T-helper 17 cell (primary cell): ENCODE data around the gene ELF2. TPM values are rescaled to one million over a fixed set of nuclear protein-coding genes. Genes with fewer than 3 reads are reported as not detected.
"Not testable (repeated sequence)": the region's sequence is repeated elsewhere in the genome, so short reads cannot be mapped to it uniquely, and the experiment has no call there.

Experiments
- ATAC-seq: fragments of 150-1000 bp; cut with Tn5 transposase; 2 replicates; pipeline ENCODE4 v1.10.0; 2021; ENCODE audit warnings: mild to moderate bottlenecking, moderate library complexity
- DNase-seq, 3 donors: peaks; one replicate each; pipeline versions ENCODE4 v3.0.0 to v3.0.0-alpha.2; 2020 to 2021
- H3K9me3 ChIP-seq: one replicate; pipeline ENCODE4 v1.7.0; 2013; ENCODE audit warnings: low read length, mild to moderate bottlenecking; ENCODE audit not compliant: control insufficient read depth, poor library complexity, severe bottlenecking
- H3K27ac Mint-ChIP-seq: one replicate; pipeline ENCODE4 v1.8.0; 2022; ENCODE audit warnings: mild to moderate bottlenecking, moderate library complexity, mixed read lengths
- H3K27me3 Mint-ChIP-seq: one replicate; pipeline ENCODE4 v1.8.0; 2022; ENCODE audit warnings: mixed read lengths
- H3K36me3 Mint-ChIP-seq: one replicate; pipeline ENCODE4 v1.8.0; 2022; ENCODE audit warnings: low read depth, mixed read lengths
- H3K4me1 Mint-ChIP-seq: one replicate; pipeline ENCODE4 v1.8.0; 2022; ENCODE audit warnings: mild to moderate bottlenecking, mixed read lengths
- H3K4me3 Mint-ChIP-seq: one replicate; pipeline ENCODE4 v1.8.0; 2022; ENCODE audit warnings: mild to moderate bottlenecking, moderate library complexity, mixed read lengths
- total RNA-seq, 4 donors: library from RNA in 2 of 4; stranded (reverse) in 2 of 4; gene quantifications; one replicate each; pipeline ENCODE4 v1.2.3 and lab custom pipeline; 2022 to 2026

ELF2 gene
- total RNA-seq, 2 donors from 2014 or later = 59.8 to 80.6 TPM

DNA sequence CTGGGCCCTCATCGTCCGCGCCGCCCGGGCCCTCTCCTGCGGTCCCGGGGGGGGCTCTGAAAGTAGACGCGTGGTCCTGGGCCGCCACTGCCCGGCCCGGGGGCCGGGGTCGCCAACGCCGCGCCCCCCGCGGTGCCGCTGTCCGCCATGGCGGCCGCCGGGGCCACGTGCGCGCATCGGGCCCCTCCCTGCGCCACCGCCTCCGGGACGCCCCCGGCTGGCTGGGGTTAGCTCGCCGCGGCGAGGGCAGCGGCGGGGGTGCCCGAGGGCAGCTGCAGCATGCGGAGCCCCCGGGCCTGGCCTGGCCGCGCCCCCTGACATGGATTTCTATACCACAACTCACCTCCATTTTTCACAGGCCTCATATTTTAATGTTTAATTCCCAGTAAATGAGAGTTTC, 61.8 kb downstream of the ELF2 start:
- DNase-seq (no peak), ATAC-seq (no peak)
- H3K36me3 Mint-ChIP-seq = peaks cover 3% of the 10 kb centered on the region
- H3K27ac Mint-ChIP-seq = no peak overlapping the region
- no peaks in the 10 kb centered on the region for H3K9me3 ChIP-seq
- H3K27me3 Mint-ChIP-seq = no peaks in the 10 kb centered on the region
- peaks cover 6% of the 10 kb centered on the region for H3K4me1 Mint-ChIP-seq
- H3K4me3 Mint-ChIP-seq = no peak overlapping the region

DNA sequence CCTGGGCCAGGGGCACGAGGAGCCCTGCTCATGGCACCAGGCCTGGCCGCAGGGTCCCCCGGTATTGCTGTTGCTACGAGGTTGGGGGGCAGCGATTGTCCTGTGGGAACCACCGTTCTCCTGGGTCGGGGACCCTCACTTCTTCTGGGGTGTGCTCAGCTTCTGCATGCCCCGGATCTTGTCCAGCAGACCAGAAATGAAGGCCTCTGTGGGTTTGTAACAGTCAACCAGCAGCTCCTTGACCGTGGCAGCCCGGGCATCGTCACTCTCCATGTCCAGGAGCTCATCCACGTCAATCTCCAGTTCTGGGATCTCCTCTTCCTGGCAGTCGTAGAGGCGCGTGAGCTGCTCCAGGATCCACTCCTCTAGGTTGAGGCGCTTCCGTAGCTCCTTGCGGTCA, 62.2 kb downstream of the ELF2 start:
- ATAC-seq, H3K27me3 Mint-ChIP-seq, H3K36me3 Mint-ChIP-seq, H3K4me3 Mint-ChIP-seq, H3K9me3 ChIP-seq, DNase-seq, H3K4me1 Mint-ChIP-seq, H3K27ac Mint-ChIP-seq: not testable (repeated sequence)

DNA sequence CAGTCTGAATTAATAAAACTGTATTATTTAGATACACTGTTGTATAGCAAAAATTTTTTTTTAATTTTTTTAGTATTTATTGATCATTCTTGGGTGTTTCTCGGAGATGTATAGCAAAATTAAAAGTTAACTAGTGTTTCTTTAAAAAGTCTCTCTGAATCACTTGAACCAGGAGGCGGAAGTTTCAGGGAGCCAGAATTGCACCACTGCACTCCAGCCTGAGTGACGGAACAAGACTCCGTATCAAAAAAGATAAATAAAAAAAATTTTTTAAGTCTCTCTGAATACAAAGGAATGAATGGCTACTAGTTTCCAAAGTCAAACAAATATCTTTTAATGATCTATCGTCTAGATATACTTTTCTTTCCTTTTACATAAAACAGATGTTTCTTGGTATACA, 64.4 kb downstream of the ELF2 start:
- H3K4me1 Mint-ChIP-seq = peaks cover 2% of the 10 kb centered on the region
- H3K9me3 ChIP-seq = no peaks in the 10 kb centered on the region
- H3K4me3 Mint-ChIP-seq = no peak overlapping the region
- H3K27me3 Mint-ChIP-seq = no peaks in the 10 kb centered on the region
- ATAC-seq = no peak
- no peak overlapping the region for H3K27ac Mint-ChIP-seq
- no peak for DNase-seq
- no peaks in the 10 kb centered on the region for H3K36me3 Mint-ChIP-seq

DNA sequence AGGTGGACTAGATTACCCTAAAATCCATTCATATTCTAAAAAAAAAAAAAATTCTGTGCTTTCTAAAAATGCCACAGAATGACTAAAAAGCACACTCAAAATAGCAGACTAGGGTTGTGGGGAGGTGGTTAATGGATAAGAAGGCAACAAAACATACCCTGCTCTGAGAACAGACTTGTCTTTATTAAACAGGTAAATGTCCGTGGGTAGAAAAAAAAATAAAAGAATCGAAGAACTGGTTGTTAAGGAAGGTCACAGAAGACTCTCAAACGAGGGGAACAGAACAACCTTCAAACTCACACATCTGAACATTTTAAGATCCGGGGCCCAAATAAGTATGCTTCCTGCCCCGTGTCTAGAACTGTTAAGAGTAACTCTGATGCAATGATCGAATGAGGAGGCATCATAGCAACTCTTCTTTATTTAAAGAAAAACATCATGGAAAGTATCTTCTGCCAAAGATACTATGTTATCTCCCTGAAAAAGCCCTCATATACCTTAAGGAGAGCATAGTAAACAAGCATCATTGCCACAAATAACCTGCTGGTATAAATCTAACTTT, 68.4 kb downstream of the ELF2 start:
- Mint-ChIP-seq H3K27ac (no peak overlapping the region), H3K4me3 (no peak overlapping the region), H3K36me3 (no peaks in the 10 kb centered on the region), H3K27me3 (no peaks in the 10 kb centered on the region), H3K4me1 (peaks cover 2% of the 10 kb centered on the region)
- no peaks in the 10 kb centered on the region for H3K9me3 ChIP-seq
- DNase-seq (no peak), ATAC-seq (no peak)

DNA sequence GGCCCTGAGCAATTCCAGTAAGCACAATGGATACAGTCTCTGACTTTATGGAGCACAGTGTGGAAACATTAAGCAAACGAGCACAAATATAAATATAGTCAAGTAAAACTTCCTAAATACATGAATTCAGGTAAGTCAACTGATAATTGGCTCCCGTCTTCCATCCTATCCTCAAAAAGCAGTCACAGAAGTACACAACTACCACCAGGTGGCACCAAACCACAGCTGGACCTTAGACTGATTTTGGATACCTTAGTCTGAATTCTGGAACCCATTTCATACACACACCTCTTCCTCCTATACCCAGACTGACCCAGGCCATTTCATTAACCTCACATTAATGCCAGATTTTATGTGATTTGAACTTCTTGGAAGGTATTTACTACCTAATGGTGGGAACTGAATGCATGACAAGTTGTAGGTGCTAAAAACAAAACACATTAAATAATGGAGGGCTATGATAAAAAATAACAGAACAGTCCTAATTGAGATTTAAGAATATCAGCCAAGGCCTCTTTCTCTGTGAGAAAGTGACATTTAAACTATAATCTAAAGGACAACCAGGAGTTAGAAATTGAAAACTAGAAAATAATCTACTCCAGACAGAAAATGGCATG, 77.5 kb downstream of the ELF2 start:
- peaks cover 5% of the 10 kb centered on the region for H3K4me1 Mint-ChIP-seq
- peaks cover 2% of the 10 kb centered on the region for H3K36me3 Mint-ChIP-seq
- H3K4me3 Mint-ChIP-seq = no peak overlapping the region
- DNase-seq (peak; percentile 39 to 61 (median 53)), ATAC-seq (peak; percentile 85)
- peak overlapping the region; percentile 37 for H3K27ac Mint-ChIP-seq
- peaks cover 5% of the 10 kb centered on the region for H3K27me3 Mint-ChIP-seq
- no peaks in the 10 kb centered on the region for H3K9me3 ChIP-seq

DNA sequence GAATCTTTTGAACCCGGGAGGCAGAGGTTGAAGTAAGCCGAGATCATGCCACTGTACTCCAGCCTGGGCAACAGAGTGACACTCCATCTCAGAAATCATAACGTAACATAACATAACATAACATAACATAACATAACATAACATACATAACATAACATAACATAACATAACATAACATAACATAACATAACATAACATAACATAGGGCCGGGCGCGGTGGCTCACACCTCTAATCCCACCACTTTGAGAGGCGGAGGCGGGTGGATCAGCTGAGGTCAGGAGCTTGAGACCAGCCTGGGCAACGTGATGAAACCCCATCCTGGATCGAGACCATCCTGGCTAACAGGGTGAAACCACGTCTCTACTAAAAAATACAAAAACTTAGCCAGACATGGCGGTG, 84.7 kb downstream of the ELF2 start:
- no peak for ATAC-seq
- H3K9me3 ChIP-seq = no peaks in the 10 kb centered on the region
- Mint-ChIP-seq H3K27ac (no peak overlapping the region), H3K27me3 (no peaks in the 10 kb centered on the region), H3K36me3 (no peaks in the 10 kb centered on the region), H3K4me3 (no peak overlapping the region), H3K4me1 (peaks cover 2% of the 10 kb centered on the region)
- no peak for DNase-seq

DNA sequence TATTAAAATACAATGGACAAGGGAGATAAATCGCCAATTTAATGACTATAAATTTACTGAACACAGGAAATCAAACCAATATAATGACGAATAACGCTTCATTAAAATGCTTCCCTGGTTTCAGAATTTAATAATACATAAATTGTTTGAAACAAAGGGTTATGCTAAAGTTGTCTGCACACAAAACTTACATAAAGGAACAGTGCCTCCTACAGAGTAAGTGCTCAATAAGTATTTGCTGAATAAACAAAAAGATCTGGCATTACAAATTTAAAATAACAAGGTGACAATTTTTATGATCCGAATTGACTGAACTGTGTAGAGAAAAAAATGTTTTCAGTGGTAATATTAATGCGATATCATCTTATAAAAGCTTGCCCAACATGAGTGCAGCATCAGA, 91.9 kb downstream of the ELF2 start:
- Mint-ChIP-seq H3K36me3 (peaks cover 2% of the 10 kb centered on the region), H3K27me3 (no peaks in the 10 kb centered on the region), H3K27ac (peak overlapping the region; percentile 99), H3K4me3 (peak overlapping the region; percentile 99), H3K4me1 (peaks cover 23% of the 10 kb centered on the region)
- H3K9me3 ChIP-seq = no peaks in the 10 kb centered on the region
- no peak for DNase-seq
- no peak for ATAC-seq

DNA sequence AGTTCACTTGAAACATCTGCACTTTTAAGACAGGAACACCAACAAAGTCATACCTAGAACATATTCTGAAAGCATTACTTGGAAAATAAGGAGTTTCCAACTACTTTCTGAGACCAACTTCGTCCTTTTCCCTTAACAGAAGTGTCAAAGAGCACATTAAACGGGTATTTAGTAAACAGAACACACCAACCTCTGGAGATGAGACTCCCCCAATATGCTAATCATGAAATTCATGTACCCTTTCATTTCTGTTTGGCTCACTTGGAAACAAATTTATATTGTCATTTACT, 92.3 kb downstream of the ELF2 start:
- peak overlapping the region; percentile 99 for H3K4me3 Mint-ChIP-seq
- H3K36me3 Mint-ChIP-seq = peaks cover 2% of the 10 kb centered on the region
- no peak for DNase-seq
- H3K9me3 ChIP-seq = no peaks in the 10 kb centered on the region
- H3K27me3 Mint-ChIP-seq = no peaks in the 10 kb centered on the region
- H3K27ac Mint-ChIP-seq = peak overlapping the region; percentile 99
- ATAC-seq = no peak
- H3K4me1 Mint-ChIP-seq = peaks cover 26% of the 10 kb centered on the region

DNA sequence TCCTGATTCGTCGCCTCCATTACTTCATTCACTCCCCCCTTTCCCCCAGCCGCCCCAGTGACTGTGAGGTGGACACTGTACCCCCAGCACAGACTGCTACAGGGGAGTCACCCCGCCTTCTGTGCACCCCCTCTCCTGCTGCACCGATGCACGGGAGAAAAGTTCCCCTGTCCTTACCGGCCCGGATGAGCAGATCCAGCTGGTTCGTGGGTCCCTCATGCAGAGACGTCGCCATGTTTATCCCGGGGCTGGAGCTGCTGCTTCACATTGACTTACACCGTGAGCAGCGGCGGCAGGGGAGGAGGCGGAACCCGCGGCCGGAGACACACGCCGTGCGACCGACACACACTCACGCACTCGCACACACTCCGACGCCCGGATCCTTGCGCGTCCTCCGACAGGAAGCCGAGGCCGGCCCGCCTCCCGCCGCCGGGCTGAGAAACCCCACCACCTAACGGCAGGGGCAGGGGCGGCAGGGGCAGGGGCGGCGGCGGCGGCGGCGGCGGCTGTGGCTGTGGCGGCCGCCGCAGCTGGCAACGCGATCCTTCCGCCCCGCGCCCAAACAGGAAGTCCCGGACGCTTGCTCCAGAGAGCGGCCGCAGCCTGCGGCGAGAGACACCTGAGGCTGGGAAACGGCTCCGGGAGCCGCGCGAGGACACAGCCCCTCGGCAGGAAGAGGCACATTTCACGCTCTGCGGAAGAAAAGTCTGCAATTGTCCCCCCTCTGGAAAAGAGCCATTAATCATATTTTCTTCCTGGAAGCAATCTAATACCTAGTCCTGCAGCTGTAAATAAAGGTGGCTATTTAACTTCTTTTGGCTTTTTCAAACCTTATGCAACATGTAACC, 92.8 kb downstream of the ELF2 start:
- Mint-ChIP-seq H3K4me3 (peak overlapping the region; percentile 99), H3K27me3 (no peaks in the 10 kb centered on the region), H3K36me3 (peaks cover 2% of the 10 kb centered on the region), H3K27ac (peak overlapping the region; percentile 99), H3K4me1 (peaks cover 28% of the 10 kb centered on the region)
- H3K9me3 ChIP-seq = no peaks in the 10 kb centered on the region
- peak; percentile 59 to 77 (median 73) for DNase-seq
- ATAC-seq = peak; percentile 58

DNA sequence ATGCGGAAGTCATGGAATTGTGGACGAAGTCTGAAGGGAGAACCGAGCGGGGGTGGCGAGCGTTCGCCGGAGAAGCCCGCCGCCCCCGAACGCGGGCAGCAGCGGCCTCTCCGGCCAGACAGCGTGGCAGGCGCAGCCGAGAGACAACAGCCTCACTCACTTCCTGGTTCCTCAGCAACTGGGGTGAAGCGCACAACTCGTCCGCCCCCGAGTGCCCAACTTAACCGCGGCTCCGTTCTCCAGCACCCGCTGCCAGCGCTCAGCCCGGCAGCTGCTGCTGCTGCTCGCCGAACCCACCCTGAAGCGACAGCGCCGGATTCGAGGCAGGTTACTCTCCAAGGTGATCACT, 93.4 kb downstream of the ELF2 start:
- ATAC-seq = peak; percentile 42
- H3K36me3 Mint-ChIP-seq = peaks cover 2% of the 10 kb centered on the region
- H3K4me1 Mint-ChIP-seq = peaks cover 29% of the 10 kb centered on the region
- peak; percentile 52 to 65 (median 58) for DNase-seq
- H3K9me3 ChIP-seq = no peaks in the 10 kb centered on the region
- H3K27me3 Mint-ChIP-seq = no peaks in the 10 kb centered on the region
- H3K27ac Mint-ChIP-seq = peak overlapping the region; percentile 99
- peak overlapping the region; percentile 99 for H3K4me3 Mint-ChIP-seq

DNA sequence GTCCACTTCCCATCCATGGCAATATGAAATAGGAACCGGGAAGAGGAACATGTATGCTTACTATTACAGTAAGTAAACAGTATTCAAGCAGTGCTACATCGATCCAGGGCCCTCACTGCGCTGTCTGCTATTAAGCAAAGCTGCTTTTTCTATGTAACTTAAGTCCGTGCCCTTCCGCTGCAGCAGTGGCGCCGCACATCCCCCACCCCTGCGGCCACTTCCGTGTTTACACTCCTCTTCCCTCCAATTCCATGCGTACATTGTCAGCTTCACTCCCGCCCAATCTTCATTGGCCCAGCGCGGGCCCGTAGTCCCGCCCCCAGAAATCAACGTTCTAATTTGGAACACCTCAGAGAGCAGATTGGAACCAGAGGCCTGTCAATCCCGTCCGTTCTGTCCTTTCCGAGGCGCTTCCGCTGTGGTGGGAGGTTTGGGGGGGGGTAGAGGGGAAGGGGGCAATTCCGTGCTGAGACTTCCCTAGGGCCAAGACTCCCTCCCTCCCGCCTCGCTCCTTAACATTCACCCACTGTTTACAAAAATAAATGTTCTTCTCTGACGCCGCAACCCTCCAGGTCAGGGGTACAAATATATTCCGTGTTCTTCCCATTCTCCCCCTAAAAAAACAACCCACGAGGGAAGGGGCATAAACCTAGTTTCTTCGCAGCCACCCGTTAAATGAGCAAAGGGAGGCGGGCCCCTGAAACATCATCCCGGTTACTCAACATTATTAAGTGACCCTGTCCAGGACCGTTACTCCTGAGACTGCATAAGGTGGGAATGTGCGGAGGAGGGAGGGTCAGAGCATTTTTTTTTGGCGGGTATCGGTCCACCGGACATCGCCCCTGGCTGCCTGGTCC, 94.0 kb downstream of the ELF2 start:
- Mint-ChIP-seq H3K27me3 (no peaks in the 10 kb centered on the region), H3K4me1 (peaks cover 26% of the 10 kb centered on the region)
- ATAC-seq = peak; percentile 86

DNA sequence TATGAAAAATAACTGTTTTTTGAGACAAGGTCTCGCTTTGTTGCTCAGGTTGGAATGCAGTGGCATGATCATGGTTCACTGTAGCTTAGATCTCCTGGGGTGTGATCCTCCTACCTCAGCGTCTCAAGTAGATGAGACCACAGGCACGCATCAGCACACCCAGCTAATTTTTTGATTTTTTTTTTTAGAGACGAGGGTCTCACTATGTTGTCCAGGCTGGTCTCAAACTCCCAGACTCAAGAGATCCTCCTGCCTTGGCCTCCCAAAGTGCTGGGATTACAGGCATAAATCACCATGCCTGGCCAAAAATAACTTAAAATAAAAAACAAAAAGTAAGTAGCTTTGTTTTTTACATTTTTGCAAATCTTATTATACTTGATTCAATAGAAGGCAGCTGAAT, 98.1 kb downstream of the ELF2 start:
- no peak for DNase-seq
- no peak overlapping the region for H3K4me3 Mint-ChIP-seq
- no peaks in the 10 kb centered on the region for H3K9me3 ChIP-seq
- H3K27ac Mint-ChIP-seq = no peak overlapping the region
- peaks cover 29% of the 10 kb centered on the region for H3K4me1 Mint-ChIP-seq
- no peak for ATAC-seq
- H3K36me3 Mint-ChIP-seq = peaks cover 2% of the 10 kb centered on the region
- H3K27me3 Mint-ChIP-seq = no peaks in the 10 kb centered on the region

More for the DNA sequence above, 94.0 kb downstream of the ELF2 start:
- DNase-seq = peak; percentile 79 to 89 (median 80)
- Mint-ChIP-seq H3K4me3 (peak overlapping the region; percentile 99), H3K36me3 (peaks cover 2% of the 10 kb centered on the region), H3K27ac (peak overlapping the region; percentile 99)
- no peaks in the 10 kb centered on the region for H3K9me3 ChIP-seq
